ENCODE results near the gene STK33.

STK33 gene

GRCh38 chr11:8581300-8581699, 12.7 kb downstream of the STK33 start:
- Histone ChIP-seq H3K4me1 (ENCODE audit: control insufficient read depth, insufficient read depth, low read length) (no peaks in the 10 kb centered on the region), H3K27me3 (ENCODE audit: control insufficient read depth in 1 of 2, insufficient read depth in 2 of 2, low read length in 2 of 2) (no peaks in the 10 kb centered on the region), H3K27ac (ENCODE audit: low read length) (no peak overlapping the region), H3K9ac (ENCODE audit: low read length in 2 of 2) (no peak overlapping the region), H3K4me3 (ENCODE audit: low read length in 2 of 2) (no peak overlapping the region), H3K9me3 (ENCODE audit: control insufficient read depth in 2 of 2, low read length in 2 of 2) (no peaks in the 10 kb centered on the region), H3K36me3 (ENCODE audit: control insufficient read depth in 2 of 2, insufficient read depth in 2 of 2, low read length in 2 of 2) (no peaks in the 10 kb centered on the region)

GRCh38 chr11:8577791-8578581, 16.0 kb downstream of the STK33 start:
- Histone ChIP-seq H3K9ac (ENCODE audit: low read length in 2 of 2) (no peak overlapping the region), H3K4me1 (ENCODE audit: control insufficient read depth, insufficient read depth, low read length) (no peaks in the 10 kb centered on the region), H3K36me3 (ENCODE audit: control insufficient read depth in 2 of 2, insufficient read depth in 2 of 2, low read length in 2 of 2) (no peaks in the 10 kb centered on the region), H3K9me3 (ENCODE audit: control insufficient read depth in 2 of 2, low read length in 2 of 2) (no peaks in the 10 kb centered on the region), H3K27me3 (ENCODE audit: control insufficient read depth in 1 of 2, insufficient read depth in 2 of 2, low read length in 2 of 2) (no peaks in the 10 kb centered on the region), H3K4me3 (ENCODE audit: low read length in 2 of 2) (no peak overlapping the region), H3K27ac (ENCODE audit: low read length) (no peak overlapping the region)

- H3K36me3 ChIP-seq (ENCODE audit: control insufficient read depth in 2 of 2, insufficient read depth in 2 of 2, low read length in 2 of 2) = no peaks in the 10 kb centered on the region
- H3K4me1 ChIP-seq (ENCODE audit: control insufficient read depth, insufficient read depth, low read length) = no peaks in the 10 kb centered on the region
- H3K9ac ChIP-seq (ENCODE audit: low read length in 2 of 2) = no peak overlapping the region
- no peaks in the 10 kb centered on the region for H3K9me3 ChIP-seq (ENCODE audit: control insufficient read depth in 2 of 2, low read length in 2 of 2)
- no peak overlapping the region for H3K4me3 ChIP-seq (ENCODE audit: low read length in 2 of 2)
- no peaks in the 10 kb centered on the region for H3K27me3 ChIP-seq (ENCODE audit: control insufficient read depth in 1 of 2, insufficient read depth in 2 of 2, low read length in 2 of 2)
- H3K27ac ChIP-seq (ENCODE audit: low read length) = no peak overlapping the region
Measured at GRCh38 chr11:8574798-8575197, 19.2 kb downstream of the STK33 start.

- Histone ChIP-seq H3K9me3 (ENCODE audit: control insufficient read depth in 2 of 2, low read length in 2 of 2) (no peaks in the 10 kb centered on the region), H3K36me3 (ENCODE audit: control insufficient read depth in 2 of 2, insufficient read depth in 2 of 2, low read length in 2 of 2) (no peaks in the 10 kb centered on the region), H3K4me3 (ENCODE audit: low read length in 2 of 2) (no peak overlapping the region), H3K27me3 (ENCODE audit: control insufficient read depth in 1 of 2, insufficient read depth in 2 of 2, low read length in 2 of 2) (no peaks in the 10 kb centered on the region), H3K4me1 (ENCODE audit: control insufficient read depth, insufficient read depth, low read length) (no peaks in the 10 kb centered on the region), H3K27ac (ENCODE audit: low read length) (no peak overlapping the region), H3K9ac (ENCODE audit: low read length in 2 of 2) (no peak overlapping the region)
Measured at GRCh38 chr11:8573777-8574176, 20.3 kb downstream of the STK33 start.

GRCh38 chr11:8567602-8568198, 26.3 kb downstream of the STK33 start:
- Histone ChIP-seq H3K27ac (ENCODE audit: low read length) (no peak overlapping the region), H3K36me3 (ENCODE audit: control insufficient read depth in 2 of 2, insufficient read depth in 2 of 2, low read length in 2 of 2) (no peaks in the 10 kb centered on the region), H3K9me3 (ENCODE audit: control insufficient read depth in 2 of 2, low read length in 2 of 2) (no peaks in the 10 kb centered on the region), H3K4me3 (ENCODE audit: low read length in 2 of 2) (no peak overlapping the region), H3K4me1 (ENCODE audit: control insufficient read depth, insufficient read depth, low read length) (no peaks in the 10 kb centered on the region), H3K27me3 (ENCODE audit: control insufficient read depth in 1 of 2, insufficient read depth in 2 of 2, low read length in 2 of 2) (no peaks in the 10 kb centered on the region), H3K9ac (ENCODE audit: low read length in 2 of 2) (no peak overlapping the region)

GRCh38 chr11:8566613-8567210, 27.3 kb downstream of the STK33 start:
- no peaks in the 10 kb centered on the region for H3K27me3 ChIP-seq (ENCODE audit: control insufficient read depth in 1 of 2, insufficient read depth in 2 of 2, low read length in 2 of 2)
- no peaks in the 10 kb centered on the region for H3K9me3 ChIP-seq (ENCODE audit: control insufficient read depth in 2 of 2, low read length in 2 of 2)
- H3K36me3 ChIP-seq (ENCODE audit: control insufficient read depth in 2 of 2, insufficient read depth in 2 of 2, low read length in 2 of 2) = no peaks in the 10 kb centered on the region
- H3K4me3 ChIP-seq (ENCODE audit: low read length in 2 of 2) = no peak overlapping the region
- no peaks in the 10 kb centered on the region for H3K4me1 ChIP-seq (ENCODE audit: control insufficient read depth, insufficient read depth, low read length)
- H3K9ac ChIP-seq (ENCODE audit: low read length in 2 of 2) = no peak overlapping the region
- no peak overlapping the region for H3K27ac ChIP-seq (ENCODE audit: low read length)

GRCh38 chr11:8564526-8564925, 29.5 kb downstream of the STK33 start:
- Histone ChIP-seq H3K9ac (ENCODE audit: low read length in 2 of 2) (no peak overlapping the region), H3K4me1 (ENCODE audit: control insufficient read depth, insufficient read depth, low read length) (no peaks in the 10 kb centered on the region), H3K27ac (ENCODE audit: low read length) (no peak overlapping the region), H3K36me3 (ENCODE audit: control insufficient read depth in 2 of 2, insufficient read depth in 2 of 2, low read length in 2 of 2) (no peaks in the 10 kb centered on the region), H3K4me3 (ENCODE audit: low read length in 2 of 2) (no peak overlapping the region), H3K27me3 (ENCODE audit: control insufficient read depth in 1 of 2, insufficient read depth in 2 of 2, low read length in 2 of 2) (no peaks in the 10 kb centered on the region), H3K9me3 (ENCODE audit: control insufficient read depth in 2 of 2, low read length in 2 of 2) (no peaks in the 10 kb centered on the region)

GRCh38 chr11:8561461-8561860, 32.6 kb downstream of the STK33 start:
- Histone ChIP-seq H3K4me3 (ENCODE audit: low read length in 2 of 2) (no peak overlapping the region), H3K36me3 (ENCODE audit: control insufficient read depth in 2 of 2, insufficient read depth in 2 of 2, low read length in 2 of 2) (no peaks in the 10 kb centered on the region), H3K9me3 (ENCODE audit: control insufficient read depth in 2 of 2, low read length in 2 of 2) (no peaks in the 10 kb centered on the region), H3K4me1 (ENCODE audit: control insufficient read depth, insufficient read depth, low read length) (no peaks in the 10 kb centered on the region), H3K9ac (ENCODE audit: low read length in 2 of 2) (no peak overlapping the region), H3K27me3 (ENCODE audit: control insufficient read depth in 1 of 2, insufficient read depth in 2 of 2, low read length in 2 of 2) (no peaks in the 10 kb centered on the region), H3K27ac (ENCODE audit: low read length) (no peak overlapping the region)

GRCh38 chr11:8558436-8558835, 35.6 kb downstream of the STK33 start:
- H3K36me3 ChIP-seq (ENCODE audit: control insufficient read depth in 2 of 2, insufficient read depth in 2 of 2, low read length in 2 of 2) = no peaks in the 10 kb centered on the region
- H3K27ac ChIP-seq (ENCODE audit: low read length) = no peak overlapping the region
- no peaks in the 10 kb centered on the region for H3K9me3 ChIP-seq (ENCODE audit: control insufficient read depth in 2 of 2, low read length in 2 of 2)
- H3K4me1 ChIP-seq (ENCODE audit: control insufficient read depth, insufficient read depth, low read length) = no peaks in the 10 kb centered on the region
- H3K9ac ChIP-seq (ENCODE audit: low read length in 2 of 2) = no peak overlapping the region
- H3K4me3 ChIP-seq (ENCODE audit: low read length in 2 of 2) = no peak overlapping the region
- no peaks in the 10 kb centered on the region for H3K27me3 ChIP-seq (ENCODE audit: control insufficient read depth in 1 of 2, insufficient read depth in 2 of 2, low read length in 2 of 2)

- Histone ChIP-seq H3K36me3 (ENCODE audit: control insufficient read depth in 2 of 2, insufficient read depth in 2 of 2, low read length in 2 of 2) (no peaks in the 10 kb centered on the region), H3K27me3 (ENCODE audit: control insufficient read depth in 1 of 2, insufficient read depth in 2 of 2, low read length in 2 of 2) (no peaks in the 10 kb centered on the region), H3K4me3 (ENCODE audit: low read length in 2 of 2) (no peak overlapping the region), H3K9ac (ENCODE audit: low read length in 2 of 2) (no peak overlapping the region), H3K9me3 (ENCODE audit: control insufficient read depth in 2 of 2, low read length in 2 of 2) (no peaks in the 10 kb centered on the region), H3K27ac (ENCODE audit: low read length) (no peak overlapping the region), H3K4me1 (ENCODE audit: control insufficient read depth, insufficient read depth, low read length) (no peaks in the 10 kb centered on the region)
Measured at GRCh38 chr11:8545698-8546366, 48.2 kb downstream of the STK33 start.
